Tibial artery (tissue), 4 donors: Measurements from ENCODE around the gene BIVM.

Experiments used
- DNase-seq, 2 donors: peaks; one replicate each; pipeline ENCODE4 v3.0.0-alpha.2; 2019
- H3K27ac ChIP-seq, 2 donors: fragments of 200-600 bp; sonication (generic) in 1 of 2; 1 replicate in 1 of 2; 2 replicates in 1 of 2; pipeline ENCODE4 v1.5.1; 2018 to 2019; ENCODE audit warnings: mild to moderate bottlenecking in 1 of 2
- H3K27me3 ChIP-seq, 2 donors: fragments of 200-600 bp; sonication (generic) in 1 of 2; one replicate each; pipeline versions ENCODE4 v1.5.1 to v1.6.0; 2016 to 2019
- H3K36me3 ChIP-seq, 3 donors: fragments of 200-600 bp; sonication (generic) in 2 of 3; one replicate each; pipeline ENCODE4 v1.5.1; 2016 to 2019; ENCODE audit warnings: mild to moderate bottlenecking in 2 of 3
- H3K4me1 ChIP-seq, 4 donors: fragments of 200-600 bp; sonication (generic) in 2 of 4; 1 replicate in 3 of 4; 2 replicates in 1 of 4; pipeline ENCODE4 v1.5.1; 2016 to 2019
- H3K4me3 ChIP-seq, 2 donors: fragments of 200-600 bp; sonication (generic) in 1 of 2; 1 replicate in 1 of 2; 2 replicates in 1 of 2; pipeline ENCODE4 v1.5.1; 2018 to 2019; ENCODE audit warnings: mild to moderate bottlenecking in 2 of 2
- H3K9me3 ChIP-seq, 3 donors: fragments of 200-600 bp; sonication (generic) in 1 of 3; one replicate each; pipeline ENCODE4 v1.5.1; 2016 to 2019
- CTCF ChIP-seq, 2 experiments: fragments of 200-600 bp in 1 of 2; fragments of 450-650 bp in 1 of 2; IDR thresholded peaks; one replicate each; pipeline ENCODE4 v1.5.1; 2017 to 2019; ENCODE audit warnings: antibody characterized with exemption in 2 of 2, mild to moderate bottlenecking in 1 of 2, moderate library complexity in 1 of 2
- intact Hi-C: fragments of 100-400 bp; cut with DNase I; formaldehyde crosslinking; loops from one replicate; pipeline ENCODE4 v1.15.0; 2023; ENCODE audit warnings: low total_unique reads

The BIVM gene

GRCh38 chr13:102798581-102799425 is at the start of gene BIVM, which contains the start of gene POGLUT2:
Gene BIVM, plus strand, starts transcription at chr13:102799119. Its CDS starts 8,149 bp downstream, at chr13:102807268.
Gene POGLUT2, minus strand, starts transcription at chr13:102798976. Its CDS starts 306 bp downstream, at chr13:102798670.
- Histone ChIP-seq H3K4me3 (peak within 1 kb of the TSS; percentile 66 to 73), H3K27ac (peak within 1 kb of the TSS; percentile 72 to 87), H3K4me1 (peaks cover 0 to 27% (median 7%) of the 10 kb centered on the region in 4 donors), H3K36me3 (peaks cover 0 to under 1% (median 0%) of the 10 kb centered on the region in 3 donors), H3K27me3 (no peaks in the 10 kb centered on the region), H3K9me3 (no peaks in the 10 kb centered on the region)
- TF ChIP-seq CTCF (IDR thresholded peaks at IDR 0.05) = no peak
- peak; percentile 92 to 94 for DNase-seq
- intact Hi-C loops = loop anchor here (5.0 to 10.0 kb wide), 3 partner anchors 46 to 202 kb away; partner anchors contain the start of genes ERCC5 and TPP2

GRCh38 chr13:102751886-102752285 is 47.0 kb upstream of the BIVM start:
- DNase-seq = no peak
- intact Hi-C loops = no loop called here
- Histone ChIP-seq H3K27ac (no peak overlapping the region), H3K4me3 (no peak overlapping the region), H3K27me3 (no peaks in the 10 kb centered on the region), H3K4me1 (no peaks in the 10 kb centered on the region), H3K36me3 (no peaks in the 10 kb centered on the region), H3K9me3 (peaks cover 0 to 9% (median 5%) of the 10 kb centered on the region in 3 donors)
- TF ChIP-seq CTCF (IDR thresholded peaks at IDR 0.05) = no peak

- no peak for TF ChIP-seq CTCF (IDR thresholded peaks at IDR 0.05)
- H3K4me3 ChIP-seq = no peak overlapping the region
- H3K36me3 ChIP-seq = no peaks in the 10 kb centered on the region
- DNase-seq = no peak
- H3K27ac ChIP-seq = no peak overlapping the region
- no peaks in the 10 kb centered on the region for H3K4me1 ChIP-seq
- no peaks in the 10 kb centered on the region for H3K27me3 ChIP-seq
- intact Hi-C loops = no loop called here
- peaks cover 0 to 9% (median 4%) of the 10 kb centered on the region in 3 donors for H3K9me3 ChIP-seq
These were observed 41.9 kb upstream of the BIVM start for GRCh38 chr13:102757006-102757405.

GRCh38 chr13:102758842-102759241 is 40.1 kb upstream of the BIVM start:
- Histone ChIP-seq H3K9me3 (no peaks in the 10 kb centered on the region), H3K4me3 (no peak overlapping the region), H3K4me1 (no peaks in the 10 kb centered on the region), H3K36me3 (no peaks in the 10 kb centered on the region), H3K27me3 (no peaks in the 10 kb centered on the region), H3K27ac (no peak overlapping the region)
- intact Hi-C loops = no loop called here
- DNase-seq = no peak
- TF ChIP-seq CTCF (IDR thresholded peaks at IDR 0.05) = no peak

- intact Hi-C loops = no loop called here
These were observed 37.8 kb upstream of the BIVM start for GRCh38 chr13:102761071-102761470.

More at GRCh38 chr13:102761071-102761470, 37.8 kb upstream of the BIVM start:
- H3K27ac ChIP-seq = no peak overlapping the region
- H3K27me3 ChIP-seq = no peaks in the 10 kb centered on the region
- TF ChIP-seq CTCF (IDR thresholded peaks at IDR 0.05) = no peak
- H3K4me1 ChIP-seq = no peaks in the 10 kb centered on the region
- H3K4me3 ChIP-seq = no peak overlapping the region
- H3K9me3 ChIP-seq = no peaks in the 10 kb centered on the region
- DNase-seq = no peak
- no peaks in the 10 kb centered on the region for H3K36me3 ChIP-seq
